ENCODE results near the gene NUDT1.

NUDT1 gene

DNA sequence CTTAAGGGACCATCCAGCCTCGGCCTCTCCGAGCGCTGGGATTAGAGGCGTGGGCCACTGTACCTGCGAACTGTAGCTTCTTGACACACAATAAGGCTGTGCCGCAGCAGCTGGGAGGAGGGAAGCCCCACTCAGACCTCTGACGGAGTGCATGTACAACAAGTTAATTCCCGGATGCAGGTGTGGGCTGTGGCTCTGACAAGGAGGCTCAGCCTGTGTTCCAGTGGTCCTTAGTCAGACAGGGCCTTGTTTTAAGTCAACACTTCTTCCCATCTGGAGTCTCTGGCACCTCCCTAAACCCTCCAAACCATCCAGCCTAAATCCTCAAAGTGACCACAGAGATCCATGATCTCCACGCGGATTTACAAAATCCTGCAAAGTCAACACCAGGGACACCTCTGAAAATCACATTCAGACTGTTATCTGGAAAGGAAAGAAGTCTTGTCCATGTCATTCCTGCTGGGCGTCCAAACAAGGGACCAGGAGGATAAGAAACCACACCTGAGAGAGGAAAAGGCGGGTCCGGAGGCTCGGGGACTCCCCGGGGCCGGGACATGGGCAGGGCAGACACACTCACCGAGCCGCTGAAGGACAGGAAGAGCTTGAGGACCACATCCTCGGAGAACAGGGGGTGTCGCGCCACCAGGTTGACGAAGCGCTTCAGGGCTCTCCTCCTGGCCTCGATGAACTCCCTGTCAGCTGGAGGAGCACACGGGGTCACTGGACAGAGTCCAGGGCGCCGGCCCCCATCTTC lies 29.4 kb downstream of the NUDT1 start:
- no peak for DNase-seq

GRCh38 chr7:2272031-2272430 lies 30.0 kb downstream of the NUDT1 start:
- no peak for DNase-seq

DNA sequence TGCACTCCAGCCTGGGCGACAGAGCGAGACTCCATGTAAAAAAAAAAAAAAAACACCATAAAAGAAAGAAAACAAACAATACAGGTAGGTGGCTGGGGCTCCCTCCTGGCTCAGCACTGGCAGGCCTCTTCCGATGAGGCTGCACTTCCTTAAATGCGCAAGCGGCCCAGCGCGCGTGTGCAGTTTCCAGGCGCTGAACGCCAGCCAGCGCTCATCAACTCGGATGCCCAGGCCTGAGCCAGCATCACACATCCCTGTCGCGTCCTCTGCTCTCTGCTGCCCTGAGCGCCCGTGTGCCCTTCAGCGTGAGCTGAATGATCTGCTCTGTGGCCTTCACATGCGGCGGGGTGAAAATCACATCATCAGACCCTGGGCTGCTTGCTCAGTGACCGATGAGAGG lies 31.8 kb downstream of the NUDT1 start:
- no peak for DNase-seq

GRCh38 chr7:2274666-2275065 lies 32.6 kb downstream of the NUDT1 start:
- DNase-seq: no peak

DNA sequence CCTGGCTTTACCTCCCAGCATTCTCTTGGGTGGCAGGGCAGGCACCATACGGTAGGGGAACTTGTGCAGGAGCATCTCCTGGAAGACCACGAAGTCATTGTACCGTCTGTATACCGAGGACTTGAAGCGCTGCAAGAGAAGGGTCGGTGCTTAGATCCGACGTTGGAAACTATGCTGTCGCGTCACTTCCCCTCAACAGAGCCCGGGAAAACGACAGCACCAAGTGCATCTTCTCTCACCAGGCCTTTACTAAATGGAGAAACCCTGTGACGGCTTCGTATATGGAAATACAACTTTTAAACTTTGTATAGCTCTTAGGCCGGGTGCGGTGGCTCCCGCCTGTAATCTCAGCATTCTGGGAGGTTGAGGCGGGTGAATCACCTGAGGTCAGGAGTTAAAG lies 33.1 kb downstream of the NUDT1 start:
- DNase-seq: no peak

GRCh38 chr7:2276107-2276506 lies 34.1 kb downstream of the NUDT1 start:
- no peak for DNase-seq

DNA sequence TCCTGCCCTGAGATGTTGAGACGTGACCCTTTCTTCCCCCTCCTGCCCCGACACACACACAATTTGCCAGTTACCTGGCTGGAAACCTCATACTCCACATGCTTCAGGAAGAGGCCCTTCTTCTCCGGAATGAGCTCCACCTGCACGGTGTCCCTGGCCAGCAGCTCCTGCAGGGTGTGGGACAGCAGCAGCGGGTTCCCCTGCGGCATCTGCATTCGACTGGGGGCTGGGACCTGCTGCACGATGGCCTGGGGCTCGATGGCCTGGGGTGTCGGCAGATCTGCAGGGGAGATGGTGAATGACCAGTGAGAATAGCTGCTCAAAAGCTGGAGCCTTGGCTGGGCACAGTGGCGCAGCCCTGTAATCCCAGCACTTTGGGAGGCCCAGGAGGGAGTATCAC lies 36.0 kb downstream of the NUDT1 start:
- DNase-seq: no peak

- DNase-seq: no peak
These were observed 37.9 kb downstream of the NUDT1 start for GRCh38 chr7:2279896-2280295.

DNA sequence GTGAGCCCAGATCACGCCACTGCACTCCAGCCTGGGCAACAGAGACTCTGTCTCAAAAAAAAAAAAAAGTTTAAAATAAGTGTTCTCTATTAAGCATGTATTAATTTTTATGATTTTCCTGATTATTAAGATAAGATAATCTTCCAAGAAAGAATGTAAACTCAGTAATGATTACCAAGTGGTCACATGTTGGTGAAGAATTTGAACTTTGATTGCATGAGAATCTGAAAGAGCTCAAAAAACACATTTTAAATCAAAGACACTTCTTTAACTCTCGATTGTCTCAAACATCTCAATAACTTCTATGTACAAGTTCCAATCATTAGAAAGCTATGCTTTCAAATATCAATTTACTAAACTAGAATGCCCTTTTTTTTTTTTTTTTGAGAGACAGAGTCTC lies 38.4 kb downstream of the NUDT1 start:
- no peak for DNase-seq

- no peak for DNase-seq
These were observed 39.5 kb downstream of the NUDT1 start for GRCh38 chr7:2281541-2281940.

DNA sequence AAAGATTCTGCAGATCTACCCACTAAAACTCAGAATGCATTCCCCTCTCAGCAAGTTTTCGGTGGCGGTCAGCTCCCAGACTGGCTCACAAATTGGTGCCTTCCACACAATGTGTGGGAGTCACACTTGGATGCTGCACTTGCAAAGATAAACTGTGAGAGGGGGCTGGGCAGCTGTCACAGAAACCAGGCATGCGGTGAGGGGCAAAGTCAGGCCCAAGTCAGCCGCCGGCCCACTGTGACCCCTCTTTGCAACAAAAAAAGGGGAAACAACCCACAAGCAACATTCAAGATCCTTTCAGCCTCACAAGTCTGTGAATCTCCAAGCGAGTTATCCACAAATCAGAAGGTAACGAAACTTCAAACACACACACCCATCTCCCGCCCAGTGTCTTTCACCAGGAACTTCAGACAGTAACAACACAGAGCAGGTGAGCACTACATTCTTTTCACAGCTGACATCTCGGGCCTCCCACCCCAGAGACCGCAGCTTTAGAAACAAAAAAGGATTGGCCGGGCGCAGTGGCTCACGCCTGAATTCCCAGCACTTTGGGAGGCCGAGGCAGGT lies 40.2 kb downstream of the NUDT1 start:
- no peak for DNase-seq

DNA sequence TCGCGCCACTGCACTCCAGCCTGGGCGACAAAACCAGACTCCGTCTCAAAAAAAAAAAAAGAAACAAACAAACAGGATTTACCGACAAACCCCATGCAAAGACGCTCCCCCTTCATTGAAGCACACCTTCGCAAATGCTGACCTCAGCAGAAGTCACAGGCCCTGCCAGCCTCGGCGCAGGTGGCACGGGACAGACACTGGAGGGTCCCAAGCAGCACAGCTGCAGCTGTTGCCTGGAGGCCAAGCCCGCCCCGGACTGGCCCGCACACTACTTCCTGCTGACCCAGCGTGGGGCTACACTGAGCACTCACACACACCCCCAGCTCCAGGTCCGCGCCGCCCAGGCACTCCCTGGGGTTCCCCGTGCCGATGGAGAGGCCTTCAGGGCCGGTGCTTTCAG lies 41.0 kb downstream of the NUDT1 start:
- DNase-seq: no peak

DNA sequence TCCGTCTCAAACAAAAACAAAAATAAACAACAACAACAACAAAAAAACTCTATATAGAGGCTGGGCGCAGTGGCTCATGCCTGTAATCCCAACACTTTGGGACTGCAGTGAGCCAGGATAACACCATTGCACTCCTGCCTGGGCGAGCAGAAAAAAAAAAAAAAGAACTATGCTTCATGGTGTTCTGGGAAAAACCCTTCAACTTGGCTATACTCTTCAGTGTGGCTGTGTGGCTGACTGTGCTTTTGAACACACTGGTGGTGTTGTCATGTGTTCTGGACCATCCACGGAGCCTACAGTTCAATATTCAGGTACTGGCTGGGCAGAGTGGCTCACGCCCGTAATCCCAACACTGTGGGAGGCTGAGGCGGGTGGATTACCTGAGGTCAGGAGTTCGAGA lies 45.7 kb downstream of the NUDT1 start:
- DNase-seq: no peak

DNA sequence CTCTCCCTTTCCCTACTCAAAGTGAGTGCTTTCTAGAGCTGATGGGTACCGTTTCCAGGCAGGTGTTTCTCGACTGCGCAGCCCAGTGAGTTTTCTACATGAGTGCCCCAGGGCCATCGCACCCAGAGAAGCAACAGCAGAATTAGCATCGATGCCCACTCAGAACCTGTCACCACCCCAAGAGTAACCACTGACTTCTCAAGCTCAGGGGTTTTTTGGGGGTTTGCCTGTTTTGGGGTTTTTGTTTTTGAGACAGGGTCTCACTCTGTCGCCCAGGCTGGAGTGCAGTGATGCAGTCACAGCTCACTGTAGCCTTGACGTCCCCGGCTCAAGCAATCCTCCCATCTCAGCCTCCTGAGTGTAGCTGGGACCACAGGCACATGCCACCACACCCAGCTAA lies 46.5 kb downstream of the NUDT1 start:
- DNase-seq: no peak

GRCh38 chr7:2289111-2289586 lies 47.1 kb downstream of the NUDT1 start:
- DNase-seq: no peak

GRCh38 chr7:2289621-2290020 lies 47.6 kb downstream of the NUDT1 start:
- no peak for DNase-seq

DNA sequence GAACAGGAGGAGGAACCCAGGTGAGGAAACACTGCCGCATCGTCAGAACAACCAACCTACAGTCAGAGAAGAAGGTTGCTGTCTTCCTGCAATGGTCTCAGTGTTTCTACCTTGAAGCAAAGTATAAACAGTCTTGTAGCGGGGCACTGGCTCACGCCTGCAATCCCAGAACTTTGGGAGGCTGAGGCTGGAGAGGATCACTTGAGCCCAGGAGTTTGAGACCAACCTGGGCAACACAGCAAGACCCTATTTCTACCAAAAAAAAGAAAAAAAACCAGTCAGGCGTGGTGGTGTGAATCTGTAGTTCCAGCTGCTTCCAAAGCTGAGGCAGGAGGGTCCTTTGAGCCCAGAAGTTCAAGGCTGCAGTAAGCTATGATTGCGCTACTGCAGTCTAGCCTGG lies 48.9 kb downstream of the NUDT1 start:
- DNase-seq: no peak

DNA sequence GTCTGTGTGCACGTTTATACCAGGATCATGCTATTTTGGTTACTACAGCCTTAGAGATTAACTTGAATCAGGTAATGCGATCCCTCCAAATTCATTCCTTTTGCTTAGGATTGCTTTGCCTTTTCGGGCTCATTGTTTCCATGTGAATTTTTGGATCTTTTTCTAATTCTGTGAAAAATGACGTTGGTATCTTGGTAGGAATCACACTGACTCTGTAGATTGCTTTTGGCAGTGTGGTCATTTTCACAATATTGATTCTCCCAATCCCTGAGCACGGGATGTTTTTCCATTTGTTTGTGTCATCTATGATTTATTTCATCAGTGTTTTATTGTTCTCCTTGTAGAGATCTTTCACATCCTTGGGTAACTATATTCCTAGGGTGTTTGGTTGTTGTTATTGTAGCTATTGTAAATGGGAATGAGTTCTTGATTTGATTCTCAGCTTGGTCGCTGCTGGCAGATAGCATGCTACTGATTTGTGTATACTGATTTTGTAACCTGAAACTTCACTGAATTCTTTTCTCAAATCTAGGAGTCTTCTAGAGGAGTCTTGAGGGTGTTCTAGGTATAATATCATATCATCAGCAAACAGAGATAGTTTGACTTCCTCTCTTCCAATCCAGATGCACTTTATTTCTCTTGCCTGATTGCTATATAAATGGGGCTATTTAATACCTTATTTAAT lies 54.1 kb downstream of the NUDT1 start:
- DNase-seq: no peak

DNA sequence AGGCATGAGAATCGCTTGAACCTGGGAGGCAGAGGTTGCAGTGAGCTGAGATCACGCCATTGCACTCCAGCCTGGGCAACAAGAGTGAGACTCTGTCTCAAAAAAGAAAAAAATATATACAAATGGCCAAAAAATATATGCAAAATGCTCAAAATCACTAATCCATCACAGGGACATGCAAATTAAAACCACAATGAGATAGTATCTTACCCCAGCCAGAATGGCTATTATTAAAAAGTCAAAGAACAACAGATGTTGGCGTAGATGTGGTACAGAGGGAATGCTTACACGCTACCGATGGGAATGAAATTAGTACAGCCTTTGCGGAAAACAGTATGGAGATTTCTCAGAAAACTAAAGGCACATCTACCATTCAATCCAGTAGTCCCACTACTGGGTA lies 54.8 kb downstream of the NUDT1 start:
- no peak for DNase-seq

- DNase-seq: no peak
These were observed 57.3 kb downstream of the NUDT1 start for GRCh38 chr7:2299131-2299829.

- DNase-seq: no peak
These were observed 58.0 kb downstream of the NUDT1 start for GRCh38 chr7:2299870-2300512.

All from SHP77 (cell line).